ENCODE measurements around the gene PNKP.

DNA sequence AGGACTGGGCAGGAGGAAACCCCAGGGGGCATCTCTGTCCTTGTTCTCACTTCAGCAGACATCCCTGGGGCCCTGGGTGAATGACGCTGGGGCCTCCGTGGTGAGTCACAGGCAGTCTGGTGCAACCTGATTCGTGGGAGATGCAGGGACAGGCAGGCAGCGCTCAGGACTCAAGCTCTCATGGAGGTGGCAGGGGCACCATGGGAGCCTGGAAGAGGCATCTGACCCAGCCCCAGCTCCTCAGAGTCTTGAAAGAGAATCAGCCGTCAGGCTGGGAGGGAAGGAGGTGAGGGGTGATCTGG lies 30.4 kb downstream of the PNKP start:
- TF ChIP-seq BHLHE40 (IDR thresholded peaks at IDR 0.05; ENCODE audit: borderline replicate concordance) (no peak), TARDBP (IDR thresholded peaks at IDR 0.05) (no peak), SP1 (IDR thresholded peaks at IDR 0.05) (no peak), SUZ12 (IDR thresholded peaks at IDR 0.05) (no peak), ARNT (IDR thresholded peaks at IDR 0.05) (no peak), PKNOX1 (IDR thresholded peaks at IDR 0.05) (no peak), NFRKB (IDR thresholded peaks at IDR 0.05) (no peak), LEF1 (IDR thresholded peaks at IDR 0.05; ENCODE audit: borderline replicate concordance) (no peak), FOXA1 (IDR thresholded peaks at IDR 0.05) (no peak), ZNF384 (IDR thresholded peaks at IDR 0.05) (no peak), FOXK2 (IDR thresholded peaks at IDR 0.05) (no peak), FOXM1 (IDR thresholded peaks at IDR 0.05; ENCODE audit: borderline replicate concordance) (no peak), ELF4 (IDR thresholded peaks at IDR 0.05) (no peak), CTBP1 (IDR thresholded peaks at IDR 0.05; ENCODE audit: borderline replicate concordance) (no peak)

All from HEK293T (cell line).